HG03378 (cell line): ENCODE results near the gene INPP5D.
"Not testable (repeated sequence)": the region's sequence is repeated elsewhere in the genome, so short reads cannot be mapped to it uniquely, and the experiment has no call there.

ENCODE experiments used
- ATAC-seq: cut with Tn5 transposase; IDR thresholded peaks from one replicate; pipeline ENCODE4 v1.9.1; 2021; ENCODE audit warnings: mild to moderate bottlenecking, moderate library complexity; ENCODE audit not compliant: unreplicated experiment

Gene INPP5D

DNA sequence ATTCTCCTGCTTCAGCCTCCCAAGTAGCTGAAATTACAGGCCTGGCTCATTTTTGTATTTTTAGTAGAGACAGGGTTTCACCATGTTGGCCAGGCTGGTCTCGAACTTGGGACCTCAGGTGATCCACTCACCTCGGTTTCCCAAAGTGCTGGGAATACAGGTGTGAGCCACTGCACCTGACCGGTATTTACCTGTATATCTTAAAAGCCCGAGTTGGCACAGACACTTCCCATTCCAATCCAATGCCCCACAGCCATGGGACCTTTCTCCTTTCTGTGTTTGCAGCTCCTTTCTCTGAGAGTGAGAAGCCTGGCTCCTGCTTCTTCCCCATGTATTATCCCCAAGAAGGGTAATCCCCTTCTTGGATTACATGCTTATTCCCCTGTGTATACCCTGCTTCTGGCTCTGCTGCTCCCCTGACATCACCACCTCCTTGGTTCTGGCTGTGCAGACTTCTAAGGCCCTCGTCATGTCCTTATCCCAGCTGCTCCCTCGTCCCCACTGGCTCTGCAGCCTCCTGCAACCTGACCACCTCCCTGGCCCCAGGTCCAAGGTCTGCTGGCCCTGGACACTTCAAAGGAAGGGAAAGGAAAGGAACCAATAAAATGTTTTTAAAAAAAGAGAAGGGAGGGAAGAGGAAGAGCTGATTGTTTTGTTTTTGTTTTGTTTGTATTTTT lies 52.8 kb downstream of the INPP5D start:
- no peak for ATAC-seq

DNA sequence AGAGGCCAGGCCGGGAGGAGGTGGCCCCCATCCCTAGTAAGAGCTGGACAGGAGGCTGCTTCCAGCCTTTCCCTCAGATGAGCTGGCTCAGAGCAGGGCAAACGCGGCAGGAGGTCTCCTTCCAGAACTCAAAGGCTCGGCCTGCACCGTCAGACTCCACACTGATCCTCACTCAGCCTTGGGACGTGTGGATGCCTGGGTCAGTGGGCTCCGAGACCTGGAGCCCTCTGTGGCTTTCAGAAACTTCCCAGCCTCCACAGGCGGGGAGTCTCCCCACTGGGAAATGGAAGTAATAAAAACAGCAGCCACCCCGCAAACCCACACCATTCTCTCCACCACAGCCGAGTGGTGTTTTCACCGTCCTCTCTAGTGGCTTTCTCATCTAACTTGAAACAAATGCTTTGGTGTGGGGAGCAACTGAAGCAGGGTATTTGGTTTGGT lies 54.3 kb downstream of the INPP5D start:
- ATAC-seq, result no peak

DNA sequence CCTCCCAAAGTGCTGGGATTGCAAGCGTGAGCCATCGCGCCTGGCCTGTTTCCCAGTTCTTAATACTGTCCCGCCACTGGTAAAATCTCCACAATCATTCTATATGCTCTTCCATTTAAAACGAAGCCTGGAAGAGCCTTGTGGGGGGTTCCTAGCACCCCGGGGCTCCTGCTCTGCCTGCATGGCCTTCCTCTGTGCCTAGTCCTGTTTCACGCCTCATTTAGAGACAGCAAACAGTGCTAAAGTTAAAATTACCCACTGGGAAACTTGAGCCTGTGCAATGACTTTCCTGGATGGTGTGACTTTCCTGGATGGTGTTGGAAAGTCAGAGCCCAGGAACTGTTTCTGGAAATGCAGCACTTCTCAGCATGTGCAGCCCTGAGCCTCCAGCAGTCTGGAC lies 55.0 kb downstream of the INPP5D start:
- ATAC-seq, result no peak

DNA sequence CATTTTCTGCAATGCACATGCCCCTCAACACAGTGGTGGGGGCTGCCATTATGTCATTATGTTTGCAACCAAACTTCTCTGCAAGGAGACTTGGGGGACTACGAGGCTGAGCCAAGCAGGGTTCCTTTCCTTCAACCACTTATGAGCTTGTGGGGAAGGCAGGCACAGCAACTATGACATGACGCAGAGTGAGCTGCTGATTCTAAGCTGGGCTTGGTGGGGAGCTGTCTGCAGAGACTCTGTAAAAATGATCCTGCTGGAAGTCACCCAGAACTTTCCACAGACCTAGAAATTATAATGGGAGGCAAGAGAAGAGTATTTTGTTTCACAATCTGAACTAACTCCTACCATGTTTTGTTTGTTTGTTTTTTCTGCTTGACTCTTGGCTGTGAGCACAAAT lies 55.6 kb downstream of the INPP5D start:
- ATAC-seq, result no peak

DNA sequence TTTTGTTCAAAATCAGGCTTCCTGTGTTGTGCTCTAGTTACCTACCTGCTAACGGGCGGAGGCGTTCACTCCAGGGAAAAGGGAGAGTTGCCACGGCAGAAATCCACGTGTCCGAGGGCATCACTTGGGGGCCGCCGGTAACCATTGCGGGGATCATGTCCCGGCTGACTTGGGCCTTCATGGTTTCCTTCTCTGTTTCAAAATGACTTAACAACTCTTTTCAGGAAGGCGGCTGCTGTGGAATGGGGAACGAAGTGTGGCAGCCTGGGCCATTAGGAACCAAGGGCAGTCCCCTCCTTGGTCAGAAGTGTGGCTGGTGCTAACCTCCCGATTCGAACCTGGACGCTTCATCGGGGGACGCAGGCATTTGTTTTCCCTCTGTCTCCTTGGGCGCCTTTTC lies 56.8 kb downstream of the INPP5D start:
- ATAC-seq, result no peak

DNA sequence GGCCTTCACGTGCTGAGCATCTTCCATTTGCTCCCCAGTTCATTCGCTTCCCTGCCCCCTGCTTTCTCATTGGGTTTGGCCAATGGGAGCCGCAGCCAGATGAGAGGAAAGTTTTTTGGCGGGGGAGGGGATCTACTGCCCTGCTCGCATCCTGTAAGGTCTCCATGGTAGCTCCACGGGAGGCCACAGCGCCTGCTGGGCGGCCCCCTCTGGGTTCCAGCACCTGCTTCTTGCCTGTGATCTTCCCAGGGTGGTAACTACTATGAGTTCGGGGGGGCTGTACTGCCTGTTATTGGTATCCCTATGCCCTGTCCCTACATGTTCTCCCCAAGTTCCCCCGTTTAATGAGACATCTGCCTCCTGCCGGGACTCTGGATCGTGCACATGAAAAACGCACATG lies 57.2 kb downstream of the INPP5D start:
- no peak for ATAC-seq

DNA sequence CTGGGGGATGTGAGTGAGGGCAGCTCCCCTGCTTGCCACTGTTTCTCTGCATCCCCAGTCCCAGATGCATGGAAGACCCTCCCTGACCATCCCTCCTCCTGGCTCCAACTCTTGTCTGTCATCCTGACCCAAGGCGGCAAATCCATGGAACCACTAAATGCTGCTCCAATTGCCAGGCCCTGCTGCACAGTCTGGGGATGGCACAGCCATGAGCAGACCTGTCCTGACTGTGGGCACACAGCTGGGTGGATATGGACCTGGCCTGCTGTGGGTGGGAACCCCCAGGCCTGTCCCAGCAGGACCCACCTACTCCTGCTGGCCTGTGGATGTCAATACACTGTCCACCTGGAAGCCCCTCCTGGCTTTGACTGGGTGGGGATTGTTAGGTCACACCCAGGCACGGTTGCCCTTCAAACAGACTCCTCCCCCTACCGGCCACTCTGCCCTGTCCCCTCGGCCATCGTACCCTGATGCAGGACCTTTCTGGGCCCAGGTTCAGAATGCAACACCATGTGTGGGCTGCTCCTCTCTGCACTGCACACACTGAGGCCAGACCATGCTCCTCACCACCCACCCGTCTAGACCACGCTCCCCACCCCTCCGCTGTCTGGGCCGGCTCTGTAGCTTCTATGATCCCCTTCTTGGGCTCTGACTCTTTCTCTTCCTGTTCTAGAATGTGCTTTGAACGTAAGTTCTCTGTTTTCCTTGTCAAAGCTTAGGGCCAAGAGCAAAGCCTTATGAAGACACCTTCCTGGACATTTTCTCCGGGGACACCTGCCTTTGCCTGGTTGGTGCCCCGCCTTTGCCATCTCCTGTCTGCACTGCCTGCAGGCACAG lies 57.9 kb downstream of the INPP5D start:
- no peak for ATAC-seq

DNA sequence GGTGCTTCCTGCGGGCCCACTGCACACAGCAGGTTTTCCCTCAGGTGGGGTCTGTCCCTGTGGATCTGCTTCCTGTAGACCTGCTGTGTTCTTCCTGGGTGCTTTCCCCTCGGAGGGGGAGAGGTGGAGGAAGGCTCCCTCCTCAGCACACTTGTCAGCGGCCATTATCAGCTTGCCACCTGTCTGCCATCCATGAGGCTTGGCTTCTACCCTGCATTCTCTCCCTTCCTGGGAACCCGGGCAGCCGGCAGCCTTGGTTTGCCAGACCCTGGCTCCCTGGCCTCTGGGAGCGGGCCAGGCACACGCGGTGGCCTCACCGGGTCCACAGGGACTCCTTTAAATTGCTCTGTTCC lies 58.5 kb downstream of the INPP5D start:
- ATAC-seq, result no peak

DNA sequence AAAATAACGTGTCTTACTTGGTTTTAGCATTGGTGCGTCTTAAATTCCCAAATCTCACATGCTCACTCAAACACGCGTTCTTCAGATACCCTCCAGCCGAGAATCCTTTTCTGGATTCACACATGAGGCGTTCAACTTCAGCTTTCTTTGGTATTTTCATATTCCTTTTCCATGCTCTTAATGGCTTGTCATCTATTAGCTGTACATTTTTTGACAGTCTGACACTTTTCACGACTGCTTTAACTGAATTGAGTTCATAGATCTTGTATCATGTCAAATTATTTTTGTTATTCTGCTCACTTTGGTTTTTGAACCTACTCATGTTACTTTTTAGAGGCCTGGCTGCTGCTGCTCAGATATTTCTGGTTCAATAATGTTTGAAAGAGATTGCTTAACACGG lies 59.0 kb downstream of the INPP5D start:
- ATAC-seq, result no peak

DNA sequence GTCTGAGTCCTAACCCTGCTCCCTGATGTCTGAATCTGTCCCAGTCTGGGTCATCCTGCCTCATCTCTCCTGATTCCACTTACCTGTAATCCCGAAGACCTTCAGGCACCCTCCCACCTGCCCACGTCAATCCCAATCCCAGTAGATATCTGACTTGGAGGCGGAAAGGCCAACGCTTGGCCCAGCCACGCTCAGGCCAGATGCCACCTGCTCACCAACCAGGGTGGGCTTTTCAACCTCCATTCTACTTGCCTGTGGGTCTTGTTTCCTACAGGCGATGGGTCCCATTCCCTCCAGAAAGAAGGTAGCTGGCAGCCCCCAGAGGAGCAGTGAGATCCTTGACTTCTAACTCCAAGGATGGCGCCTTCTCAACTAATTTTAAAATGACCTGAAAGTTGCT lies 59.7 kb downstream of the INPP5D start:
- no peak for ATAC-seq

DNA sequence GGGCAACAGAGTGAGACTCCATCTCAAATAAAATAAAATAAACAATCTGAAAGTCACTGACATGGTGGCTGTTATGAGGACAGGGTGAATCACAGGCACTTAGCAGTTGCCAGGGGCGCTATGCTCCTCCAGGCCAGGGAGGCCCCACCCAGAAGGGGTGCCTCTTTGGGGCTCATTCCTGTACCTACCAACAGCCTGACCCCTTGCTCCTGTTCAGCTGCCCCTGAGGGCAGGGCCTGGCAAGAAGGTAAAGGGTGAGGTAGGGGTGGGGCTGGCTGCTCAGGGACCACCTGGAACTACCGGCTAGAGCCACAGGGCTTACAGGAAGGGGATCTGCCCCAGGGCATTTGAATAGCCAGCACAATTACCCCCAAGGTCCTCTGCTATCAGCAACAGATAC lies 60.3 kb downstream of the INPP5D start:
- no peak for ATAC-seq

DNA sequence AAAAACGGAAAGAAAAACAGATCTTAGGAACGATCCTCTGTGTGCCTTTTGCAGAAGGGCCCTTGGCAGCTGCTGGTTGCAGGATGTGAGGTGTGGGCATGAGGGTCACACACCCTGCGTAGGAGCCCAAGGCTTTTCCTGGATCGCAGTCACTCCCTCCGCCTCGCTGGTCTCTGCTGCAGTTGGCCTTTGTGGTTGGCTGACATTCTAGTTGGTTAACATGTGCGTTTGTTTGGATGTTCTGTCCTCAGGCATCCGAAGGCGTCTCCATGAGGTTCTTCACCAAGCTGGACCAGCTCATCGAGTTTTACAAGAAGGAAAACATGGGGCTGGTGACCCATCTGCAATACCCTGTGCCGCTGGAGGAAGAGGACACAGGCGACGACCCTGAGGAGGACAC lies 61.7 kb downstream of the INPP5D start:
- no peak for ATAC-seq

DNA sequence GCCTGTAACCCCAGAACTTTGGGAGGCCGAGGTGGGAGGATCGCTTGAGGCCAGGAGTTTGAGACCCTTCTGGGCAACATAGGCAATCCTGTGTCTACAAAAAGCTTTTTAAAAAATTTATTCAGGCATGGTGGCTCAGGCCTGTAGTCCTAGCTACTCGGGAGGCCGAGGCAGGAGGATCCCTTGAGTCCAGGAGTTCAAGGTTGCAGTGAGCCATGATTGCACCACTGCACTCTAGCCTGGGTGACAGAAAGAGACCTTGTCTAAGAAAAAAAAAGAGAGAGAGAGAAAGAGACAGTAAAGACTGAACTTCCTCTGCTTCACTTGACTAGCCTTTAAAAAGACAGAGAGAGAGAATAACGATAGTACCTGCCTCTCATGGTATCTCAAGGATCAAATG lies 62.4 kb downstream of the INPP5D start:
- ATAC-seq, result no peak

DNA sequence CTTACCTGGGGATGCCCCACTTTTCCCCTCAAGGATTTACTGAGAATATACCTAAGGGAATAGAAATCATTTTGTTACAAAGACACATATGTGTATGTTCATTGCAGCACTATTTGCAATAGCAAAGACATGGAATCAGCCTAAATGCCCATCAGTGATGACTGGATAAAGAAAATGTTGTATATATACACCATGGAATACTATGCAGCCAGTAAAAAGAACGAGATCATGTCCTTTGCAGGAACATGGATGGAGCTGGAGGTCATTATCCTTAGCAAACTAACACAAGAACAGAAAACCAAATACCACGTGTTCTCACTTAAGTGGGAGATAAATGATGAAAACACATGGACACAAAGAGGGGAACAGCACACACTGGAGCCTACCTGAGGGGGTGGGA lies 63.4 kb downstream of the INPP5D start:
- not testable (repeated sequence) for ATAC-seq

DNA sequence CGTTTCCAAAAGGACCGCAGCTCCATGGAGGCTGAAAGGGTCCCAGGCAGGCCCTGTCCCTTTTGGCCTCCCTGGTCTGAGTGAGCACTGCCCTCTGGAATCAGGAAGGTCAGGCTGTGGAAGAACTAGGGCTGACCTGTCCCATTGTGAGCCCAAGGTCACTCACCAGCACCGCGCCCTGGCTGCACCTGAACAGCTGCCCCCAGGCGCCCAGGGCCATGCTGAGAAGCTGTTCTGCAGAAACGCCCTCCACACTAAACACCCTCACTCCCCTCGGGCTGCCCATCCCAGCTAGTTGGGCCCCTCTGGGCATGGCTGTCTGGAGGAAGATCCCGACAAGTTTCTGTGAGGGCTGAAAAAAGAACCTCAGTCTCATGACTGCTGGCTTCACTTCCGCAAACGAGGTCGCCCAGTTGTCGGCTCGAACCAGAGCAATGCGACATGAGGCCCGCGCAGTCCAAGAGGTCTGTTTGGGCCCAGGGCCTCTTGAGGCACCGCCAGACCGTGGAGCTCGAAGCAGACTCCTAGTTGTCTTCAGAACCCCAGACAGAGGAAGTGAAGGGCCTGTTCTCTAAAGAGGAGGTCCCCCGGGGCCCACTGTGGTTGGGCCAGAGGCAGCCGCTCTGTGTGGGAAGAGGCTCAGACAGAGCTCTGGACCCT lies 64.4 kb downstream of the INPP5D start:
- peak; percentile 91 for ATAC-seq

DNA sequence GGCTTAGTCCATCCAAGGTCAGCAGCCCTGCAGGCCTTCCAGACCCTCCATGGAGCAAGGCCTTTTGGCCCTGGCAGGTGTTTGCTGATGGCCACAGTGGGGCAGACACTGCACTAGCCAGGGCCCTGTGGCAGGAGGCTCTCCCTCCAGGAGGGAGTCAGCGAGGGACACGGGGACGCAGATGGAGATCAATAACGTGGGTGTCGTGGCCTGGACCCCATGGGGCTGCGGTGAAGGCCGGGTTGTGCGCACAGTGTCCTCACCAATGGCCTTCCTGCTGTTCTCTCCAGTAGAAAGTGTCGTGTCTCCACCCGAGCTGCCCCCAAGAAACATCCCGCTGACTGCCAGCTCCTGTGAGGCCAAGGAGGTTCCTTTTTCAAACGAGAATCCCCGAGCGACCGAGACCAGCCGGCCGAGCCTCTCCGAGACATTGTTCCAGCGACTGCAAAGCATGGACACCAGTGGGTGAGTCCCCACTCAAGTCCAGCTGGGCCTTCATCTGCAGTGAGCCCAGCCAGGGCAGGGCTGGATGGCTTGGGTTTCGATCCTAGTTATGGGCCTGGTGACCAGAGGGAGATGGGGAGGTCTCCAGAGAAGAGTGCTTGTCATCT lies 65.4 kb downstream of the INPP5D start:
- ATAC-seq, result no peak

DNA sequence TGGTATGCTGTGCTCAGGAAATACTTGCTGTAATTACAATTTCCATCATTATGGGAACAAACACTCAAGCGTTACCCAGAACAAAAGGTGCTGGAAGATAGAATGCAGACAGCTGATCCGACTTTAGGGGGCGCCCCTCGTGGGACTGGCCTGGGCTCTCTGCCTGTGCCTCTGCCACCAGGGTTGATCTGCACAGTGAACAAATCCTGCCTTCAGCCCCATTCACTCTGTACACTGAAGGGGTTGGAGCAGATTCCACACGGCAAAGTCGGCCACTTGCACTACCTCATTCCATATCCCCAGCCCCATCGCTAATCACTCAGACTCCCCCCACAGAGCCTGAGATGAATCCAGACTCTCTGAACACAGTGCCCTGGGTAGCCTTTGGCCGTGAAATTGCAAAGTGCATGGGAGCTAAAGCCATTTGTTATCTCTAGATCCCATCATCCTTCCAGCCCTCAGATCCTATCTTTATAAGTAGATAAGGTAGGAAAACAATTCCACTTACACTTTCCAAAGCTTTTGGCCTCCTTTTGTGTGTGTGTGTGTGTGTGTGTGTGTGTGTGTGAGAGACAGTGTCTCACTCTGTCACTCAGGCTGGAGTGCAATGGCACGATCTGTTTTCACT lies 69.3 kb downstream of the INPP5D start:
- ATAC-seq, result no peak

DNA sequence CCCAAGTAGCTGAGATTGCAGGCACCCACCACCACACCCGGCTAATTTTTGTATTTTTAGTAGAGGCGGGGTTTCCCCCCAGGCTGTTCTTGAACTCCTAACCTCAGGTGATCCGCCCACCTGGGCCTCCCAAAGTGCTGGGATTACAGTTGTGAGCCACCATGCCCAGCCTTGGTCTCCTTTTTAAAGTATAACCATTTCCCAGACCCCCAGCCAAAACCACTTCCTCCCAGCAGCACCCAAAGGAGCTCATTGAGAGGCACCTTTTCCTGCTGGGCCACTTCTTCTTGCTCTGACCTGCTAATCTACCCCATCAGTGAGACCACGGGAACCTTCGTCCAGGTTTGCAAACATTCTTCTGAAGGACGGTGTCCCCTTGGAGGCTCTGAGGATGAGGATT lies 69.9 kb downstream of the INPP5D start:
- ATAC-seq, result no peak

DNA sequence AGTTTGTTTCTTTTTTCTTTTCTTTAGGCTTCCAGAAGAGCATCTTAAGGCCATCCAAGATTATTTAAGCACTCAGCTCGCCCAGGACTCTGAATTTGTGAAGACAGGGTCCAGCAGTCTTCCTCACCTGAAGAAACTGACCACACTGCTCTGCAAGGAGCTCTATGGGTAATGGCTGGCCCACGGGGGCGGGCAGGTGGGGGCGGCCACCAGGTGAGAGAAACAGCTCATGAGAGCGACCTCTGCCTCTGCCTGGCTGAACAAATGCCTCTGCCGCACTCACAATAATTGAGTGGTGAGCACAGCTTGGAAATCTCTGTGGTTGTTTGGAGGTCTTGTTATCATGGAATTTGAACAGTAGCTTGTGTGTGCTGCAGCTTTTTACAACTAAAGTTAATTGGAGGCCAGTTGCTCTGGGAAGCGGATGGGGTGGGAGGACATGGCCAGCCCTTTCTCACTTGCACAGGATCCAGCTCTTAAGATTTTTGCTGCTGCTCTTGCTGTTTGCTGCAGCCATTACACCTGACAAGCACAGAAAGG lies 70.4 kb downstream of the INPP5D start:
- no peak for ATAC-seq

DNA sequence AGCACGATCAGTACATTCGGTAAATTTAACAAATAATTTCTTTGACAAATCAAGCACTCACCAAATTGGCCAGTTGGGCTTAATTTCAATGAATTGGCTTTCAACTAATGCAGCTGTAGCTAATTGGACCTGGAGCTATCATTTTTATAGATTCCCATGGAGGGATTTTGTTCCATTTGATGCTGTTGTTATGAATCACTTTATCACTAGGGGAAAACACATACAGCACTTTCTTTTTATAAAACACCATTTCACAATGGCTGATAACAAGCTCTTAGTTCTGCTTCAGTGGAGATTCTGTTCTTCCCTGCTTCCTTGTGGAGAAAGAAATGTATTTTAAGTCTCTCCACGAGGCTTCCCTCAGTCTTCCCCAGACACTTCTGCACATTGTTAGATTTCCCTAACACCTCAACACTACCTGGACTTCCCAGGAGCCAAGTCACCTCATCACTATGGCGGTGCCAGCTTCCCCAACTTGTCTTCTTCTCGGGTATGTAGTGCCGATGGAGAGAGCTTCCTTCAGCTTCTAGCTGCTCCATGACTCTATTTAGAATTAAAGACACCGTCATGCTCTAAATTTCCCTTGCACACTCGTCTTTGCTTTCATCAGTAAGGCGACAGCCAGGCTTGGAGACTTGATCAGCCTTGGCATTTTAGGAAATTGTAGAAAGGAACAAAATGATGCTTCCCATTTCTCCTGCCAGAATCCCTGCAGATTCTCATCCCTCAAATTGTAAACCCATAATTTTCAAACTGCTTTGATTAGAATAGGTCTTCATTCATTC lies 72.0 kb downstream of the INPP5D start:
- ATAC-seq, result no peak
